Islet precursor cell (in vitro differentiated cells): ENCODE data around the gene ENHO.
"Not testable (repeated sequence)": the region's sequence is repeated elsewhere in the genome, so short reads cannot be mapped to it uniquely, and the experiment has no call there.

Experiments
- DNase-seq: peaks from one replicate; pipeline ENCODE4 v3.0.0-alpha.2; 2018

Gene ENHO

GRCh38 chr9:34505370-34506120 lies 17.2 kb downstream of the ENHO start:
- no peak for DNase-seq

DNA sequence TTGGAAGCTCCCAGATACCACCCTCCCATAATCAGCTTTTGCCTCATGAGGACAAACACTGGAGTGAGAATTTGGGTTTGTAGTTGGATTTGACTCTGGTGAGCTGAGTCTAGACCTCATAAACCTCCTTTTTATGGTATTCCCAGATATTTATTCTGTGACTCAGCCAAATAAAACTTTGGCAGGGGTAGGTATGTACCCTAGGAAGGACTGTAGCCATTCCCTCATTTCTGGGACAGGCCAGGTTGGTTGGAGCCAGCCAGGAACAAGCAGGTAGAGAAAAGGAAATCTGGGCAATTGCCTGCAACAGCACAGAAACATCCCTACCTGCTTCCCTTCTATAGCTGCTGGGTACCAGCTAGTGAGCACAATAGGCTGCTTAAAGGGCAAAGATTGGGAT lies 19.4 kb downstream of the ENHO start:
- no peak for DNase-seq

- DNase-seq, result no peak
Observed at GRCh38 chr9:34502891-34503290, 19.9 kb downstream of the ENHO start.

DNA sequence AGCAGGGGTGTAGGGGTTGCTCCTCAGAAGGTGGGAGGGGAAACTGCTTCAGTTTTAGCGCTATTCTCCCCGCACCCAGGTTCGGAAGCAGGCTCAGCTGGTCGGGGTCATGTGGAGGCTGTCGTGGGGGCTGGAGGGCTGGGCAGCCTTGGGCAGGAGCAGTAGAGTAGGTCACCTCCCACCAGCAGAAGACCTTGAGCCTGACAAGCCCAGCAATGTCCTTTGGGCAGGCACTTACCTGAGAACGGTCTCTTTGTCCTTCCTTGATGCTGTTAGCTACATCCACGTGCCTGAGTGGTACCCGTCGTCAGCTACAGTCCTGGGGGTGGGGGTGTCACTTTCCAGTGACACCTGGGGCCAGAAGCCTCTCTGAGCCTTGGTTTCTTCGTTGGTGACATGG lies 20.3 kb downstream of the ENHO start:
- DNase-seq, result no peak

- DNase-seq, result no peak
Observed at GRCh38 chr9:34501889-34502425, 20.8 kb downstream of the ENHO start.

GRCh38 chr9:34501372-34501771 lies 21.4 kb downstream of the ENHO start:
- DNase-seq, result no peak

DNA sequence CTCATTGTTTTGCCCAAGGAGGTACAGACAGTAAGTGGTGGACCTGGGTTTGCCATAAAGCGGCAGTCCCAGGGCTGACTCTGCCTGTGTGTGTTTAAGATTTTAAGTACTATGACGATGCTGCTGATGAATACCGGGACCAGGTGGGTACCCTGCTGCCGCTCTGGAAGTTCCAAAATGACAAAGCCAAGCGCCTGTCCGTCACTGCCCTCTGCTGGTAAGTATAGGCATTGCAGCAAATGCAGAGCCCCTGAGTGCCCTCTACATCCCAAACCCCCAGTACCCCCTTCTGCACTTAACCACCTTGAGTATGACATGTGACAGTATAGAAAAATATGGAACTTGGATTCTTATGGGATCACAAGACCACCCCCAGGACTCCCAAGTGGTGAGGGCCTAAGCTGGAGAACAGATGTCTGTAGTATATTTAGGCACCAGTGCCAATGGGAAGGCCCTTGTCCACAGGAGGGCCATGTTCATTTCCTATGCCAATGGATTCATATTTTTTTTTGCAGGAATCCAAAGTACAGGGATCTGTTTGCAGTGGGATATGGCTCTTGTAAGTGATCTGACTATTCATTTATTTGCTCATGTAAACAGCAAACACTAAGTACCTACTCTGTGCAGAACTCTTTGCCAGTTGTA lies 22.0 kb downstream of the ENHO start:
- peak; percentile 69 for DNase-seq

DNA sequence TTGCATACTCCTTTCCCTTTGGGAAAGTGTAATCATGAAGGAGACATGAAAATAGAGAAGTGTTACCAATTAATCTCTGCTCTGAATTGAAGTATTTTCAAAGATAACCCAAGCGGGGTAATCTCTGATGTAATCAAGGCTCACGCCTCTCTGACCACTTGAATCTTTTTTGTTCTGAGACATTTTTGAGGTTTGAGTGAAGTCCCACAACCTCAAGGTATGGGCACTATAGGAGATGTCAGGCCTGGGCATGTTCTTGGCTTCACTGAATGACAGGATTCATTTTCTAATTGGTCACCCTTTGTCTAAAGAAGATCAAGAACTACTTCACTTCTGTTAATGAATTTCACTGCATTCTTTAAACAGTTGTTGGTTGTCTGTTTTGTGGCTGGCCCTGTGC lies 23.7 kb downstream of the ENHO start:
- DNase-seq, result no peak

- no peak for DNase-seq
Observed at GRCh38 chr9:34498553-34498952, 24.2 kb downstream of the ENHO start.

DNA sequence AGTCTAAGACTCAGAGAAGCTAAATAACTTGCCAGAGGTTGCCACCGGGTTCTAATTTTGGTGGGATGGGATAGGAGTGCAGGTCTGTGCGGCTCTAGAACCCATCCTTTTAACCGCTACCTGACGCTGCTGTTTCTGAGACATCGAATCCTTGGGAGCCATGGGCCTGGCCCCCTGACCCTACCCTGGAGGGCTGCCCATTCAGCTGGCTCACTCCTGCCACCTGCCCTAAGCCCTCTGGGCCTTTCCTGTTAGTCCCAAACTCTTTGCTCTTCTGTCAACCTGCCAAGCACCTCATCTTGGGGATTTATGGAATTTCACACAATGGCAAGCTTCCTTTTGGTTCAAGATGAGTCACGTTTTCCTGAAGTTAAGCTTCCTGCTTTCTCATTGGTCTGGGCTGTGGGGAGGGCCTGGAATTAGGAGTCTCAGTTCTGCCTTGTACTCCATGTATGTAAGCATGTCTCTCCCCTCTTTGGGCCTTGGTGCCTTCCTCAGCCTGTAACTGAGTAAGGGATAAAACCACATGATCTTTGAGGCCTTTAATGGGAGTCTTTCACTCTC lies 26.6 kb downstream of the ENHO start:
- DNase-seq, result no peak

- DNase-seq, result peak; percentile 83
Observed at GRCh38 chr9:34493972-34494535, 28.7 kb downstream of the ENHO start.

DNA sequence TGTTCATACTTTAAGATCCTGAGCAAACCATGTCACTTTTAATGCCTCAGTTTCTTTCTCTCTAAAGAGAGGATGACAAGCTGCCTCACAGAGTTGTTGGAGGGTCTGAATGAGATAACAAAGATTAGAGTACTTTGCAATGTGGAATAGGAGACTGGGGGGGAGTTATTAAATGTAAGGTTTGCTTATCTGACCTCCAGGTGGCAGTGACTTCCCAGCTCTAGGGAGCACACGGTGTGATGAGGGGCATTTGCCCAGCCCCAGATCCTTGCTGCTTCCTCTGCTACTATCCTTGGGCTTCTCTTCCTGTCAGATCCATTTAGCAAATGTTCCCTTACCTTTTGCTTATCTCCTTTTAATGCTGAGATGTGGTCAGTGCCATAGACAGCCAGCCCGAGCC lies 30.7 kb downstream of the ENHO start:
- DNase-seq, result no peak

- no peak for DNase-seq
Observed at GRCh38 chr9:34491596-34491995, 31.2 kb downstream of the ENHO start.

GRCh38 chr9:34490760-34491159 lies 32.0 kb downstream of the ENHO start:
- DNase-seq, result no peak

GRCh38 chr9:34490360-34490759 lies 32.4 kb downstream of the ENHO start:
- no peak for DNase-seq

DNA sequence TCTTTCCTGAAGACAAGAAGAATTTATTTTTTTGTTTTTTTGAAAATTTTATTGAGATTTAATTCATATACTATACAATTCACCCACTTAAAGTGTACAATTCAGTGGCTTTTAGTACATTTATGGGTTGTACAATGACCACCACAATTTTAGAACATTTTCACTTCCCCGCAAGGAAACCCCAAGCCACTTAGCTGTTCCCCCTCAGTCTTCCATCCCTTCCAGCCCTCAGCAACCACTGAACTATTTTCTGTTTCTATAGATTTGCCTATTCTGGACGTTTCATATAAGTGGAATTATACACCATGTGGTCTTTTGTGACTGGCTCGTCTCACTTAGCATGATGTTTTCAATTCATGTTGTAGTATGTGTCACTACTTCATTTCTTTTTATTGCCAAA lies 36.2 kb downstream of the ENHO start:
- DNase-seq, result peak; percentile 4

DNA sequence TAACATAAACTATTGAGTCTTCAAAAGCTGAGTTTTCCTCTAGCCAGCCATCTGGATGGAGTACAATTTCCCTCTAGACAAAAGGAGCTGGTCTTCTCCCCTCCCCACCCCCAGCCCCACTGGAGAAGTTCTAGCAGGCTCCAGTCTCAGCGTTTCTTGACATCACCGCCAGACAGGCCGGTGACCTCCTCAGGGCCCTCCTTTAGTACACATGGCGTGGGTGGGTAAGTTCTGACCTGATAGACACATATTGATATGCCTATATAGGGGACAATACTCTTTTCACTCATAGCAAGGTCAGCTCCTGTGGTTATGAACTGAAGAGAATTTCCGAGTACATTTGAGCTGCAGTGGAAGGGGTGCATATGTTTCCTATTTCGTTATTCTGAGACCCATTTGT lies 37.0 kb downstream of the ENHO start:
- DNase-seq, result peak; percentile 33

DNA sequence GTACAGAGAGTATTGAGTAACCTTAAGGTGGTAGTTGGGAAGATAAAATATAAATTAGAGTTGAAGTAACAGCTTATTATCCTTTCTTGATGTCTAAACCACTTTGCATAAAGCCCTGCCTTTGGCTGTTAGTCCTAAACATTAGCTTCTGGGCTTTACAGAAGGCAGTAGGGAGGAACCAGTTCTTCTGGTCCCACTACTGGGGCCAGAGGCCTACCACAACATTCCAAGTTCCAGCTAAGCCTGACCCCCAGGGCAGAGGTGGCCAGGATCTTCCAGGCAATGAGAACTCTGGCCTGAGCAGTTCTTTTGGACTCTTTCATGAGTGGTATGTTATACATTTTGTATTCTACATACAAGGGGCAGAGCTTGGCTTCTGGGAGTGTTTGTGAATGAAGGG lies 38.1 kb downstream of the ENHO start:
- peak; percentile 90 for DNase-seq

DNA sequence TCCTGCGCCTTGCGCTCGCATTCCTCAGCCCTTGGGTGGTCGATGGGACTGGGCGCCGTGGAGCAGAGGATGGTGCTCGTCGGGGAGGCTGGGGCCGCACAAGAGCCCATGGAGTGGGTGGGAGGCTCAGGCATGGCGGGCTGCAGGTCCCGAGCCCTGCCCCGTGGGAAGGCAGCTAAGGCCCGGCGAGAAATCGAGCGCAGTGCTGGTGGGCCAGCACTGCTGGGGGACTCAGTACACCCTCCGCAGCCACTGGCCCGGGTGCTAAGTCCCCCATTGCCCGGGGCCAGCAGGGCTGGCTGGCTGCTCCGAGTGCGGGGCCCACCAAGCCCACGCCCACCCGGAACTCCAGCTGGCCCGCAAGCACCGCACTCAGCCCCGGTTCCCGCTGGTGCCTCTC lies 40.0 kb downstream of the ENHO start:
- peak; percentile 21 for DNase-seq

- DNase-seq, result not testable (repeated sequence)
Observed at GRCh38 chr9:34481620-34482019, 41.2 kb downstream of the ENHO start.

DNA sequence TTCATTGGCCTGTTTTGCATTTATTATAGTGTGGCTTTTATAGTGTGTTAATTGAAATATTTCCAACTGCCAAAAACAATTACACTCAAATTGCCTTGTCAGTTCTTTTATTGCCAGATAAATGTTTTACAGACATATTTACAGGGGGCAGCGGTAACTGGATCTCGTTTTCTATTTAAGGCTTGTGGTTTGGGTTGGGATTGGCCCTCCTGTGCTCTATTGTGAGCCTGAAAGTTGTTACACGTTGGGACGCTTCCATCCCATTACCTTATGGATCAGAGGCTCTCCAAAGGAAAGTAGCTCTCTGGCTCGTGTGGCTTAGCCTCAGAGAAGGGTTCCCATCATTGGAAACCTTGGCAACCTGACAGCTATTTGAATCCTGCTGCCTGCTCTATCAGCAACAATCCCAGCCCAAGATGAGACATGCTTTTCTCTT lies 43.3 kb downstream of the ENHO start:
- DNase-seq, result peak; percentile 29

DNA sequence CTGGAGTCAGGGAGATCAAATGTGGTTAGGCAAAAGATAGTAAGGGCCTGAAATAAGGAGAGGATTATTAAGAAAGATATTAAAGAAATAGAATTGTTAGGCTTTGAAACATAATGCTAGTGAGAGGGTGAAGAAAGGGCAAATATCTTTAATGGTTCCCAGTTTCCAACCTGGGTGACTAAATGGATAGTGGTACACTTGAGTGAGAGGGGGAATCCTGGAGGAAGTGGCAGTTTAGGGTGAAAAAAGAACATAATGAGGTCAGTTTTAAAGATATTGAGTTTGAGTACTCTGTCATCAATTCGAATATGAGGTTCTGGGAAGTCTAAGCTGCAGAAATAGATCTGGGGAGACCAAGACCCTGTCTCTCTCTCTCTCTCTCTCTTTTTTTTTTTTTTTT lies 45.2 kb downstream of the ENHO start:
- no peak for DNase-seq

DNA sequence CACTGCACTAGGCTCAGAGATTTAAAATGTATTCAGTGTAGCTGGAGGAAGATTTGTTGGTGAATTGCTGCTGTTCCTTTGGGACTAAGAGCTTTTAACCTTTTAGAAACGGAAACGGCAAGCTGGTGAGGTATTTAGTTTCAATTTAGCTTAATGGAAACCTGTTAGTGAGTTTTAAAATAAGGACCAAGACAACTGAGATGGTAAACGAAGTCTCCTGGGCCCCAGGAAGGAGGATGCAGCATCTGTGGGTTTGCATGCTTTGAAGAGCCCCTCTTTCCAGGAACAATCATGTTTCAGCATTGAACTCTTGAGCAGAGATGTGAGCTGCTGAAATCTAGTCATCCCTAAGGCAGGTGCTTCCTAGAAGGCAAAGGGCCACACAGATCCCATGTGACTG lies 47.7 kb downstream of the ENHO start:
- no peak for DNase-seq
